ENCODE measurements around the gene MTHFS.
"Not testable (repeated sequence)": the region's sequence is repeated elsewhere in the genome, so short reads cannot be mapped to it uniquely, and the experiment has no call there.

Gene MTHFS

GRCh38 chr15:79914728-79915127, 17.9 kb upstream of the MTHFS start:
- no peak for DNase-seq

- DNase-seq: not testable (repeated sequence)
Measured at GRCh38 chr15:79909556-79910335, 12.9 kb upstream of the MTHFS start.

GRCh38 chr15:79904271-79904670, 7.5 kb upstream of the MTHFS start:
- no peak for DNase-seq

- DNase-seq: no peak
Measured at GRCh38 chr15:79903626-79904025, 6.8 kb upstream of the MTHFS start.

- no peak for DNase-seq
Measured at GRCh38 chr15:79903144-79903543, 6.3 kb upstream of the MTHFS start.

GRCh38 chr15:79901958-79902357, 5.1 kb upstream of the MTHFS start:
- no peak for DNase-seq

- not testable (repeated sequence) for DNase-seq
Measured at GRCh38 chr15:79900818-79901378, 4.1 kb upstream of the MTHFS start.

GRCh38 chr15:79900087-79900486, 3.3 kb upstream of the MTHFS start:
- no peak for DNase-seq

- not testable (repeated sequence) for DNase-seq
Measured at GRCh38 chr15:79898786-79899185, 2.0 kb upstream of the MTHFS start.

GRCh38 chr15:79898369-79898768, 1.6 kb upstream of the MTHFS start:
- DNase-seq: no peak

- no peak for DNase-seq
Measured at GRCh38 chr15:79897701-79898113, 893 bp upstream of the MTHFS start.

GRCh38 chr15:79897380-79897678, 515 bp upstream of the MTHFS start:
- DNase-seq: peak; percentile 27

- no peak for DNase-seq
Measured at GRCh38 chr15:79896131-79896633, 632 bp downstream of the MTHFS start.

GRCh38 chr15:79887054-79887930, 9.5 kb downstream of the MTHFS start:
- DNase-seq: no peak

- no peak for DNase-seq
Measured at GRCh38 chr15:79886124-79886523, 10.7 kb downstream of the MTHFS start.

- DNase-seq: no peak
Measured at GRCh38 chr15:79884204-79884596, 12.6 kb downstream of the MTHFS start.

- no peak for DNase-seq
Measured at GRCh38 chr15:79883579-79884203, 13.1 kb downstream of the MTHFS start.

- no peak for DNase-seq
Measured at GRCh38 chr15:79881668-79882067, 15.1 kb downstream of the MTHFS start.

- DNase-seq: no peak
Measured at GRCh38 chr15:79881254-79881653, 15.6 kb downstream of the MTHFS start.

GRCh38 chr15:79878078-79878705, 18.6 kb downstream of the MTHFS start:
- no peak for DNase-seq

- no peak for DNase-seq
Measured at GRCh38 chr15:79875213-79875612, 21.6 kb downstream of the MTHFS start.

GRCh38 chr15:79874242-79874641, 22.6 kb downstream of the MTHFS start:
- DNase-seq: no peak

Data from NCI-H510A treated with DMSO at 0.1 percent for 48 hours (cell line).